ENCODE data around the gene HINT3. TPM values are rescaled to one million over a fixed set of nuclear protein-coding genes. Genes with fewer than 3 reads are reported as not detected.
A peak's percentile ranks its signal among the peaks of the same experiment; 100 is the strongest.

The HINT3 gene
- polyA plus RNA-seq, 1 donor from 2014 or later, result 72.2 TPM

- Histone ChIP-seq H2AFZ (ENCODE audit: low read depth, low read length) (no peak overlapping the region), H3F3A (ENCODE audit: insufficient read depth, low read length, poor library complexity, severe bottlenecking) (no peaks in the 10 kb centered on the region), H3K4me2 (ENCODE audit: low read length) (no peak overlapping the region), H3K27ac (ENCODE audit: low read length) (no peak overlapping the region), H3K36me3 (ENCODE audit: insufficient read depth, low read length) (peaks cover 11% of the 10 kb centered on the region), H3K4me3 (ENCODE audit: low read length) (no peak overlapping the region), H3K9me3 (ENCODE audit: low read length) (no peaks in the 10 kb centered on the region), H3K9me2 (ENCODE audit: insufficient read depth, low read length) (no peaks in the 10 kb centered on the region), H4K20me1 (ENCODE audit: insufficient read depth) (no peaks in the 10 kb centered on the region), H3K9ac (ENCODE audit: low read length) (no peak overlapping the region), H3K27me3 (ENCODE audit: insufficient read depth, low read depth, low read length) (no peaks in the 10 kb centered on the region), H3K79me2 (replicated peaks; ENCODE audit: insufficient read depth, low read length) (peaks cover 5% of the 10 kb centered on the region)
- TF ChIP-seq SMC3 (conservative IDR thresholded peaks at IDR 0.05; ENCODE audit: poor library complexity), result peak; percentile 77
- TF ChIP-seq EP300 (conservative IDR thresholded peaks at IDR 0.05; ENCODE audit: poor library complexity, severe bottlenecking), result no peak
- peak; percentile 75 for TF ChIP-seq RAD21 (conservative IDR thresholded peaks at IDR 0.05)
- TF ChIP-seq CTCF (IDR thresholded peaks at IDR 0.05; ENCODE audit: poor library complexity, severe bottlenecking), result peak; percentile 73
- TF ChIP-seq REST (IDR thresholded peaks at IDR 0.05; ENCODE audit: borderline replicate concordance), result no peak
- TF ChIP-seq POLR2AphosphoS5 (IDR thresholded peaks at IDR 0.05), result no peak
These were observed 17.8 kb downstream of the HINT3 start for GRCh38 chr6:125974214-125974866.

GRCh38 chr6:125979101-125979500, 22.5 kb downstream of the HINT3 start:
- Histone ChIP-seq H3K4me2 (ENCODE audit: low read length) (no peak overlapping the region), H3K9me2 (ENCODE audit: insufficient read depth, low read length) (no peaks in the 10 kb centered on the region), H3K4me3 (ENCODE audit: low read length) (no peak overlapping the region), H3F3A (ENCODE audit: insufficient read depth, low read length, poor library complexity, severe bottlenecking) (no peaks in the 10 kb centered on the region), H3K79me2 (replicated peaks; ENCODE audit: insufficient read depth, low read length) (no peaks in the 10 kb centered on the region), H3K27me3 (ENCODE audit: insufficient read depth, low read depth, low read length) (no peaks in the 10 kb centered on the region), H2AFZ (ENCODE audit: low read depth, low read length) (no peak overlapping the region), H3K9ac (ENCODE audit: low read length) (no peak overlapping the region), H3K36me3 (ENCODE audit: insufficient read depth, low read length) (peaks cover 5% of the 10 kb centered on the region), H3K27ac (ENCODE audit: low read length) (no peak overlapping the region), H3K9me3 (ENCODE audit: low read length) (no peaks in the 10 kb centered on the region), H4K20me1 (ENCODE audit: insufficient read depth) (no peaks in the 10 kb centered on the region)
- TF ChIP-seq POLR2AphosphoS5 (IDR thresholded peaks at IDR 0.05), result no peak
- no peak for TF ChIP-seq TAF1 (IDR thresholded peaks at IDR 0.05; ENCODE audit: low read depth)

- Histone ChIP-seq H3K79me2 (replicated peaks; ENCODE audit: insufficient read depth, low read length) (no peaks in the 10 kb centered on the region), H3K9me2 (ENCODE audit: insufficient read depth, low read length) (no peaks in the 10 kb centered on the region)
These were observed 25.1 kb downstream of the HINT3 start for GRCh38 chr6:125981571-125982185.

More at GRCh38 chr6:125981571-125982185, 25.1 kb downstream of the HINT3 start:
- Histone ChIP-seq H3F3A (ENCODE audit: insufficient read depth, low read length, poor library complexity, severe bottlenecking) (no peaks in the 10 kb centered on the region), H3K9ac (ENCODE audit: low read length) (no peak overlapping the region), H2AFZ (ENCODE audit: low read depth, low read length) (no peak overlapping the region), H3K36me3 (ENCODE audit: insufficient read depth, low read length) (peaks cover 4% of the 10 kb centered on the region), H4K20me1 (ENCODE audit: insufficient read depth) (no peaks in the 10 kb centered on the region), H3K27me3 (ENCODE audit: insufficient read depth, low read depth, low read length) (no peaks in the 10 kb centered on the region), H3K4me2 (ENCODE audit: low read length) (no peak overlapping the region), H3K9me3 (ENCODE audit: low read length) (no peaks in the 10 kb centered on the region), H3K4me3 (ENCODE audit: low read length) (no peak overlapping the region), H3K27ac (ENCODE audit: low read length) (no peak overlapping the region)
- TF ChIP-seq EP300 (conservative IDR thresholded peaks at IDR 0.05; ENCODE audit: poor library complexity, severe bottlenecking), result no peak

All from neural cell (in vitro differentiated cells).